ENCODE data around the gene RAD18.

DNA sequence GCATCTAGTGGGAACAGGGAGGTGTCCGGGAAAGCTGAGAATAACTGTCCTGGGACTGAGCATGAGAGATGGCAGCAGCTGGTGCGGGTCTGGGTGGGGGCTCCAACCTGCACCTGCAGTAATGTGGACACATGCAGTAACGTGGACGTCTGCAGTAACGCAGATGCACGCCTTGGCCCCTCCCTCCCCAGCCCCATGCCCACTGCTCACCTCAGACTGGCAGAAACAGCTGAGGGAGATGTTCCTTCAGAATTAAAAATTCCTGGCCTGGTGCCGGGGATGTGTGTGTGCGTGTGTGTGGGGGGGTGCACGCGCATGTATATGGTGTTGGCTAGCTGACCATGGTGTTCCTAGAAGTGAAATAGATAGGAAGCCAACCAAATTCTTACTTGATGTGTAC lies 107.2 kb downstream of the RAD18 start:
- TF ChIP-seq, protein P1, sequence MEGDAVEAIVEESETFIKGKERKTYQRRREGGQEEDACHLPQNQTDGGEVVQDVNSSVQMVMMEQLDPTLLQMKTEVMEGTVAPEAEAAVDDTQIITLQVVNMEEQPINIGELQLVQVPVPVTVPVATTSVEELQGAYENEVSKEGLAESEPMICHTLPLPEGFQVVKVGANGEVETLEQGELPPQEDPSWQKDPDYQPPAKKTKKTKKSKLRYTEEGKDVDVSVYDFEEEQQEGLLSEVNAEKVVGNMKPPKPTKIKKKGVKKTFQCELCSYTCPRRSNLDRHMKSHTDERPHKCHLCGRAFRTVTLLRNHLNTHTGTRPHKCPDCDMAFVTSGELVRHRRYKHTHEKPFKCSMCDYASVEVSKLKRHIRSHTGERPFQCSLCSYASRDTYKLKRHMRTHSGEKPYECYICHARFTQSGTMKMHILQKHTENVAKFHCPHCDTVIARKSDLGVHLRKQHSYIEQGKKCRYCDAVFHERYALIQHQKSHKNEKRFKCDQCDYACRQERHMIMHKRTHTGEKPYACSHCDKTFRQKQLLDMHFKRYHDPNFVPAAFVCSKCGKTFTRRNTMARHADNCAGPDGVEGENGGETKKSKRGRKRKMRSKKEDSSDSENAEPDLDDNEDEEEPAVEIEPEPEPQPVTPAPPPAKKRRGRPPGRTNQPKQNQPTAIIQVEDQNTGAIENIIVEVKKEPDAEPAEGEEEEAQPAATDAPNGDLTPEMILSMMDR (IDR thresholded peaks at IDR 0.05; ENCODE audit: low read depth, low read length, poor library complexity, severe bottlenecking) = no peak
- TF ChIP-seq EZH2phosphoT487 (IDR thresholded peaks at IDR 0.05; ENCODE audit: borderline replicate concordance, low read length) = no peak
